GM19438 (cell line): ENCODE results near the gene SPRN.
"Not testable (repeated sequence)": the region's sequence is repeated elsewhere in the genome, so short reads cannot be mapped to it uniquely, and the experiment has no call there.

Source experiments
- ATAC-seq: cut with Tn5 transposase; IDR thresholded peaks from one replicate; pipeline ENCODE4 v1.9.1; 2021; ENCODE audit warnings: low read depth; ENCODE audit not compliant: unreplicated experiment

Gene SPRN, protein sequence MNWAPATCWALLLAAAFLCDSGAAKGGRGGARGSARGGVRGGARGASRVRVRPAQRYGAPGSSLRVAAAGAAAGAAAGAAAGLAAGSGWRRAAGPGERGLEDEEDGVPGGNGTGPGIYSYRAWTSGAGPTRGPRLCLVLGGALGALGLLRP

DNA sequence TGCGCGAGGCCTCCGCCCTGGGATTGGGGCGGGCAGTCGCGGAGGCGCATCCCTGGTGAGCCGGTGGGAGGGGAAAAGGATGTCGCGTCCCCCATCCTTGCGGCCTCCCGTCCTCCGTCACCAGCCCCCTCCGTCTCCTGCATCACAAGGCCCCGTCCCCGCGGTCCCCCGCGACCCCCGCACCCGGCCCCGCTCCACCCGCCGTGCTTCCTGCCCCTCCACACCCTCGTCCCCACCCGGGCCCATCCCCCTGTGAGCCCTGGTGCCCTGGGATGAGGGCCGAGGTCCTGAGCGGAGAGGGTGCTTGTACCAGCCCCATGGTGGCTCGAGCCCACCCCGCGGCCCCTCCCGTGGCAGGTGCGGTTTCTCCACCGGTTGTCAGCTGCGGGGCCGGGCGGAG, at the start of gene SPRN:
SPRN (minus strand) TSS at position 25 of the 400 bp plus-strand sequence. CDS start 944 bp downstream, outside the sequence.
- ATAC-seq: not testable (repeated sequence)

DNA sequence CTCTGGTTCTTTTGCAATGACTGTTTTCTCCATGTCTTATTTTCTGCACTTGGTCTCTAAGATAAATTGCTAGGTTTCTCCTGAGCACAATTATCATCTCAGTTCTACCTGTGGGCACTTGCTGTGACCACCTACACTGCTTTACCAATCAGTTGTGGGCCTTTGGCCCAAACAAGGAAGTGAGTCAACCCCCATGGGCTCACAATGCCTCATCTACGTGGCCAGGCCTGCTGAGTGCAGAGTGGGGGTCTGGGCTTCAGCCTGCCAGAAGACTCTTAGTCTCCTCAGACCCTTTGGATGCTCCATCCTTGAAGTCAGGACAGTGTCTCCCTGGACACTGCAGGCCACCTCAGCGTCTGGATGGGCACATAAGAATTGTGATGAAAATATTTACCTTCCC, 49.6 kb upstream of the SPRN start:
- ATAC-seq: no peak

DNA sequence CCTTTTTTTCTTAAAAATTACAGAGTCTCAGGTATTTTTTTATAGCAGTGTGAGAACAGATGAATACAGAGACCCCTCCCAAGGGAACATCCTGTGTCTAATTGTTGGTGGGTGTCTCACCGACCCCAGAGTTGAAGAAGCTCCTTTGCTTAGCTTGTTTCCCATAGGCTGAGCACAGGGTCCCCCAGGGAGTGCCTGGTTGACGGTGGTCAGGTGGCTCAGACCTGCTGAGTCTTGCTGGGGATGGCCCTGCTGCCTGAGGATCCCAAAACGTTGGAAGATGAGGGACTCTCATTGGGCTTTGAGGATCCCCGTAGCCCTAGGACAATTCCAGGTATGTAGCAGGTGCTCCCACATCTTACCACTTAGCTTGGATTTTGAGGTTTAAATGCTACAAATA, 48.8 kb upstream of the SPRN start:
- no peak for ATAC-seq

DNA sequence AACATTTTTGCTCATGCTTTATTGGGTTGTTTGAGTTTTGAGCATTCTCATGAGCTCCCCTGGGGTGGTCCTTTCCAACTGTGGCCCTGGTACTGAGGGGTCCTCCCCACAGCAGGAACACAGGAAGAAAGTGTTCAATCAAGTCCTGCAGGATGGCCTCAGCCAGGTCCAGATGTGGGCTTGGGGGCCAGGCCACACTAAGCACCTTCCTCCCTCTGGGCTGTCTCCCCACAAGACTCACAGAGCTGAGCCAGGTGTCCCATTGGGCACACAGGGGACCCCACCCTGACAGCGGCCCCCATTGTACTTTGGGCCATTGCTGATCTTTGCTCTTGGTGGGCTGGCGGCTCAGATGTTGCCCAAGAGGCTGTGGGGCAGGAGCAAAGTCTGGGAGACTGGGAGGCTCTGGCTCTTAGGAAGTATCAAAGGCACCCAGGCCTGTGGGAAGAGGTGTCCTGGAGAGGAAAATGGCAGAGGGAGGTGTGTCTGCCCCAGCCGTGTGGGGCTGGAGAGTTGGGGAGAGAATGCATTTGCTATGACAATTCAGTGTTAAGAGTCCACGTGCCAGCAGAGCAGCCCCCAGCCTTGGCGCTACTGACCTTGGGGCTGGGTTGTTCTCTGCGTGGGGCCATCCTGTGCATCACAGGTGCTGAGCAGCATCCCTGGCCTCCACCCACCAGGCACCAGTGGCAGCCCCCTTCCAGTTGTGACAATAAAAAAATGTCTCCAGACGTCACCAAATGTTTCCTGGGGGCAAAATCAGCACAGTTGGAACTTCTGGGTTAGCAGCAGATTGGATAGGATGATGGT, 47.1 kb upstream of the SPRN start:
- ATAC-seq: no peak

DNA sequence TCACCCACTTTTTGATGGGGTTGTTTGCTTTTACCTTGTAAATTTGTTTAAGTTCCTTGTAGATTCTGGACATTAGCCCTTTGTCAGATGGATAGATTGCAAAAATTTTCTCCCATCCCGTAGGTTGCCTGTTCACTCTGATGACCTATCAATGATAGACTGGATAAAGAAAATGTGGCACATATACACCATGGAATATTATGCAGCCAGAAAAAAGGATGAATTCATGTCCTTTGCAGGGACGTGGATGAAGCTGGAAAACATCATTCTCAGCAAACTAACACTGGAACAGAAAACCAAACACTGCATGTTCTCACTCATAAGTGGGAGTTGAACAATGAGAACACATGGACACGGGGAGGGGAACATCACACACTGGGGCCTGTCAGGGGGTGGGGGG, 44.8 kb upstream of the SPRN start:
- ATAC-seq: not testable (repeated sequence)

DNA sequence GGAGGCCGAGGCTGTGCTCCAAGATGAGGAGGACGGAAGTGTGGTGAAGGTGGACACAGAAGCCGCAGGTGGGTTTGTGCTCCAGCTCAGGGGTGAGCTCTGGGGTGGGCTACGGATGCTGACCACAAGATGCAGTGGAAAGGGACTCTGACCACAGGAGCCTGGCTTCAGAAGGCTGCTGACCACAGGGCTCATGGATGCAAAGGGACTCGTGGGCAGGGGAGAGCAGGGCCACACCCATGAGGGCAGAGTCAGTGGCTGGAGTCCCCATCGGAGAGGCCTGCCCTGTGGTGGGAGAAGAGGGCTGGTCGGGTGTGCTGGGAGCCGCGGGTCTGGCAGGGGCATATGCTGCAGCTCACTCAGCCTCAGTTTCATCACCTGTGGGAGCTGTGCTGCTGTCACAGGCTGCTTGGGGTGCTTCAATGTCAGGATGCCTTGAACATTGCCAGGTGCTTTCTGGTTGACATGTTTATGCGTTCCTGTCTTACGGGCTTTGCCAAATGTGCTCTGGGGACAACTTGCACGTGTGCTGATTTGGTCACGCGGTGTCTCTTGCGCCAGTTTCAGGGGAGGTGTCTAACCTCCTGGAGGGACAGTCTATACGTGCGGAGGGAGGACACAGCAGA, 43.0 kb upstream of the SPRN start:
- ATAC-seq: no peak

DNA sequence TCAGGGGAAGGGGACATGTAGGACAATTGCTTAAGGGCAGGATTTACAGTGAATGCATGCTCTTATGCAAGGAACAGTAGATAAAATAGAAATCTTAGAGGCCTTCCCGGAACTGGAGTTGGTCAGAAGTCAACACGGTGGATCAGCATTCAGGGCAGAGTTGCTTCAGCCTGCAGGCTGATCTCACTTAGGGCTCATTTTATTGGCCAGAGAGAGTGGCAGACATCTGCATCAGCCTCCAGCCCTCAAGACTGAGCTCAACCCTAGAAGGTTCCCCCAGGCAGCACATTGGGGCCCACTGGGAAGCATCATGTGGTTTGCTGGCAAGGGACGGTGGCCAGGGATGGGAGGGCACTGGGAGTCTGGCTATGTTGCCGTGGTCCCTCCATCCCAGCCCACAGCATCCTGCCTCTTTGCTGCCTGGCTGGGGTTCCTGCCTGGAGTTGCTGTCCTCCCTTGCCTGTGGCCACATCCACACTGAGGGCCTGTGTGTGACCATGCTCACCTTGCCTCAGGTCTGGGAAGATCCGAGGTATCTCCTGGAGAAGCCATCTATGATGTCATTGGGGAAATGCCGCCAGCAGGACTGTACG, 42.4 kb upstream of the SPRN start:
- no peak for ATAC-seq

DNA sequence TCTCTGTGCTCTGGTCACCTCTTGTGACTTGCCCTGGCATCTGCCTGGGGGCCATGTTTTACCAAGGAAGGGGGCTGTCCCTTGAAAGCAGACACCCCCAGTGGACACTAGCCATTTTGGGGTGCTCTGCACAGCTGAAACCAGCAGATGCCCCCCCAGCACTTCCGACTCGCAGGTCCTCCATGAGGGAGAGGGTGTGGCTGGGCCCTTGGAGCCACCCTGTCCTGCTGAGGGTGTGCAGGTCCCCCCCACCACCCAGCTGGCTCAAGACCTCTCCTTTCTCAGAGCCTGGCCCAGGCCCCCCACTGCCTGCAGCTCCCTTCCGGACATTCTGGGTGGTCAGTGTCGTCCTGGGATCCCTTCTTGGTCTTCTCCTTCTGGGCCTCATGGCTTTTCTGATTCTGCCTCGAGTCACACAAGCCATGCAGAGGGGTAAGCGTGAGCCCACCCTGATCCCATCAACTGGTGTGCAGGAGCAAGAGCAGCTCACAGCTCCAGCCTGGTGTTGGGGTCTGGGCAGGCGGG, 41.6 kb upstream of the SPRN start:
- no peak for ATAC-seq

DNA sequence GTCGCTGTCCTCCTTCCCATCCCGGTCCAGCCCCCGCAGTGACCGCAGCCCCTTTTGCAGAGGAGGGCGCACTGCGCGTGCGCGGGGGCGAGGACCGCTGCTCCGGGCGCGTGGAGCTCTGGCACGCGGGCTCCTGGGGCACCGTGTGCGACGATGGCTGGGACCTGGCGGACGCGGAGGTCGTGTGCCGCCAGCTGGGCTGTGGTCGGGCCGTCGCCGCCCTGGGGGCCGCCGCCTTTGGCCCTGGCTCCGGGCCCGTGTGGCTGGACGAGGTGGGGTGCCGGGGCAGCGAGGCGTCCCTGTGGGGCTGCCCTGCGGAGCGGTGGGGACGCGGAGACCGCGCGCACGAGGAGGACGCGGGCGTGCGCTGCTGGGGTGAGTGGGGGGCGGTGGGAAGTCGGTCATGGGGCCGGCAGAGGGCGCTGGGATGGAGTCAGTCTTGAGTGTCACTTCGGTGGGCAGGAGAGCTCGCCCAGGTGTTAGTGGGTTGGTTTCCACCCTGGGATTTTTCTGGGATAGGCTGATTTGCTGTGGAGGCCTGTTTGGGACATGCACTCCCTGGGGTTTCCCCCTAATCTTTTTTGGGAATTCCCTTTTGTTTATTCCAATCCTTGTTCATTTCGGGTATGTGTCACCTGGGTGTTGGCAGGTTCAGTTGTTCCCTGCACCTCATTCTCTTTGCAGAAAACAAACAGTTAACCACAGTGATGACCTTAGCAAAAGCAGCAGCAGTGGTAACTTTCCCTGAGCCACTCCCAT, 40.9 kb upstream of the SPRN start:
- no peak for ATAC-seq

DNA sequence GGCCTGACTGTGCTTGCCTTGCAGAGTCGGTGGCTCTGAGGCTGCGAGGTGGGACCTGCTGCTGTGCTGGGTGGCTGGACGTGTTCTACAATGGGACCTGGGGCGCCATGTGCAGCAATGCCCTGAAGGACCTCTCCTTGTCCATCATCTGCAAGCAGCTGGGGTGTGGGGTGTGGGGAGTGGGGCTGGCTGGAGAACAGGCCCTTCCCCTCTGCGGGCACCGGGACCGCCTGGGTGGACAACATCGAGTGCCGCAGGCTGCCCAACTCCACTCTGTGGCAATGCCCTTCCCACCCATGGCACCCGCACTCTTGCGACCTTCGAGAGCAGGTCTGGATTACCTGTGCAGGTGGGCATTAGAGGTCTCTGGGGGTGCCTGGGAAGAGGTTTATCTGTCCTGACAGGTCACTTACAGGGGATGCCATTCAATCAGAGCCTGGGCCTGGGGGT, 40.2 kb upstream of the SPRN start:
- no peak for ATAC-seq

DNA sequence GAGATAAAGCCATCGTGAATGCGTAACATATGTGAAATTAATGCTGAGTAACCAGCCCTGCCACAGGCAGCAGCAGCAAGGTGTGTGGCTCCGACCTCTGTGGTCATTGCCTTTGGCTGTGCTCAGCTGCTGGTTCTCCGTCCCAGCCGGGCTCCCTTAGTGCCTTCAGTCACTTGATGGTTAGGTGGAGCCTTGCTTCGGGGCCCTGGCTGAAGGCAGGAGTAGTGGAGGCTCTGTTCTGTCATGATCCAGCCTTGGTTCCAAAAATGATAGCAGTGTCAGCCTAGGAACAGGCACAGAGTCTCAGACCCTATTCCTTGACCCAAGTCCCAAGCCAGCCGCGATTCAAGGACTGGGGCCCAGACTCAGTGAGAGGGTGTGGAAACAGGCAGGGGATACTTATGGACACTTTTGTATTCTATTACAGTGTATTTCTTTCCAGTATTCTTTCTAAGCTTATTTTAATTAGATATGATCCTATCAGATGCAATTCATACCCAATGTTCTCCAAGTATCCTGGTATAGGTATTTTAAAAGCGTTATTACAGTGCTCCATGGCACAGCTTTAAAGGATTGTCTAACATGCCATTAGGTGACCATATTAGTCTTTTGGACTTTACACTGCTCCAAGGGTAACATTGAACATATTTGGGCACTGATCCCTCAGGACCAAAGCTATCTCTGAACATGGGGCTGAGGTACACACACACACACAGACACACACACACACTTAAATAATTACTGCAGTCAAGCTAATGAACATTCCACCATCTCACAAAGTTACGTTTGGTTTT, 38.3 kb upstream of the SPRN start:
- no peak for ATAC-seq

DNA sequence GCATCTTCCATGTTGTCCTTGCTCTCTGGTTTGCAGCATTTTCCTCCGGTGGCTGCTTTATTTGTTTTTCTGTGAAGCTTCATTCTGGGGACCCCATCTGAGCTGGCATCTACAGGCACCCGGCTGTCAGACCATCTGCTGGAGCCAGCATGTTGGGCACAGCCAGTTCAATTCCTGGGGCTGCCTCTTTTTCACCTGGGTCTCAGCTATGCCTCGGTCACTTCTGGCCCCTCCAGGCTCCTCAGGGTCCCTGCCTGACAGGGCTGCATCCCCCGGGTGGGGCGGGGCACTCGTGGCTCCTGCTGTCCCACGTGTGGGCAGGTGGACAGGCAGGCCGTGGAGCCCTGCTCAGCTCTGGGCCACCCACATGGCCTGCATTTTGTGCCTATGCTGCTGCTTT, 37.4 kb upstream of the SPRN start:
- no peak for ATAC-seq

DNA sequence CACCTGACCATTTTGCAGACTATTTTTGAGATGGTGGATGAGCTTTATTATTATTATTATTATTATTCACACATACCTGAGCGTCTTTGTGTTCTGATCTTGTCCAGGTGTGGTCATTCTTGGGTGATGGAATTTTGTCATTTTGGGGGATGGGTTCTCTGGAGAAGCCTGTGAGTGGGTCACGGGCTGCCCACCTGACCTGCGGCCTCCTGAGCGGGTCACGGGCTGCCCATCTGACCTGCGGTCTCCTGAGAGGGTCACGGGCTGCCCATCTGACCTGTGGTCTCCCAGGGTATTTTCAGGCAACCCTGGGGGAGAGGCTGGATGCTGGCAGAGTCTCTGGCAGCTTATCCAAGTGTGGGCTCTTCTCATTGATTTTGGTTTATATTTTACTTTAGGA, 36.6 kb upstream of the SPRN start:
- ATAC-seq: no peak

DNA sequence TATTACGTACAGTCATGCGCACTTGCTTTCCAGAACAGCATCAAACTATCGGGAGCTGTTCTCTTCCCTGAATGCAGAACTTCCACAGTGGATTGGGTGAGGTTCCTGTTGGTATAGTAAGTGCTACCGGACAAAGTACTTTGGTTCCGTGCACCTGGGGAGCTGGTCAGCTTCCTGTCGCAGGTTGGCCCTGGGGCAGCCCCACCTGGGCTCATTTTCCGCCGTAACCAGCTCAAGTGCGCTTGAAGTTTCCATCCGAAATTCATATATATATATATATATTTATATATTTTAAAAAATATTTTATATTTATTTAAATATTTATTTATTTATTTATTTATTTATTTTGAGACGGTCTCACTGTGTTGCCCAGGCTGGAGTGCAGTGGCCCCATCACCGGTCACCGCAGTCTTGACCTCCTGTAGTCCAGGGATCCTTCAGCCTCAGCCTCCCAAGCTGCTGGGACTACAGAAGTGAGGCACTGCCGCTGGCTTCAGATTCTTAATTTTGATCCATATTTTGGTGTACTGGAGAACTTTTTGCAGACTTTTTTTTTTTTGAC, 35.9 kb upstream of the SPRN start:
- ATAC-seq: no peak

DNA sequence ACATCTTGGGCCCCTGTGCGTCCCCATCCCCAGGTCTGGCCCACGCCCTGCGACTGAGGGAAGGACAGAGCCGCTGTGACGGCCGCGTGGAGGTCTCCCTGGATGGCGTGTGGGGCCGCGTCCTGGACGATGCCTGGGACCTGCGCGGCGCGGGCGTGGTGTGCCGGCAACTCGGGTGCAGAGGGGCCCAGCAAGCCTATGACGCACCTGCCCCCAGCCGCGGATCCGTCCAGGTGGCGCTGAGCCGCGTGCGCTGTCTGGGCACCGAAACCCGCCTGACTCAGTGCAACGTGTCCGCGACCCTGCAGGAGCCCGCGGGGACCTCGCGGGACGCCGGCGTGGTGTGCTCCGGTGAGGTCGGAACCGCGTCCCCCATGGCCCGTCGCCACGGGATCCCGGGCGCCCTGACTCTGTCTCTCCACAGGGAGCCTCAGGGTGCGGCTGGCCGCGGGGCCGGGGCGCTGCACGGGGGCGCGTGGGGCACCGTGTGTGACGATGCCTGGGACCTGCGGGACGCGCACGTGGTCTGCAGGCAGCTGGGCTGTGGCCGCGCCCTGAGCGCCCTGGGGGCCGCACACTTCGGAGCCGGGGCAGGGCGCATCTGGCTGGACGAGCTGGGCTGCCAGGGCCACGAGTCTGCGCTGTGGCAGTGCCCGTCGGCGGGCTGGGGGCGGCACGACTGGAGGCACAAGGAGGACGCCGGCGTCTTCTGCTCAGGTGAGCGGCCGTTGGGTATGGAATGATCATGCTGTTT, 35.2 kb upstream of the SPRN start:
- no peak for ATAC-seq

DNA sequence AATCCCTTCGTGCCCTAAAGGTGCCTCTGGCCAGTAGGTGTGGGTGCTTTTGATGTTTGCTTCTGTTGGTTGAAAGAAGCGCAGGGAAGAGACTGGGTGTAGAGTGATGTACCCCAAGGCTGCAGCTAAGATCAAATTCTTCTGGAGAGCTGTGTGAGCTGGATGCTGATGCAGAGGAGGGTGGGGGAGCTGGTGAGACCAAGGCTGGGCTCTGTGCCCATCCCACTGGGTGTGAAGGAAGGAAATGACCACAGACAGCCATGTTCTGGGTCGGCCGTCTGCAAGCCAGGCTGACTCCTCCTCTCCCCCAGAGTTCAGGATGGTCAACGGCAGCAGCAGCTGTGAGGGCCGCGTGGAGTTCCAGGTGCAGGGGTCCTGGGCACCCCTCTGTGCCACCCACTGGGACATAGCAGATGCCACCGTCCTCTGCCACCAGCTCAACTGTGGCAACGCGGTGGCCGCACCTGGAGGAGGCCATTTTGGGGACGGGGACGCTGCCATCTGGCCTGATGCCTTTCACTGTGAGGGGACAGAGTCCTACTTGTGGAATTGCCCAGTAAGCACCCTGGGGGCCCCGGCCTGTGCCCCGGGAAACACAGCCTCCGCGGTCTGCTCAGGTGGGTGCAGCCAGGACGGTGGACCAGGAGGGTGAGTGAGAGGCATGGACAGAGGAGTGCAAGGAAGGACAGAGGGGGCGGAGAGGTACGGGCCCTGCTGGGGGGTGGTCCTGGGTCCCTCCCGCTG, 34.5 kb upstream of the SPRN start:
- no peak for ATAC-seq

DNA sequence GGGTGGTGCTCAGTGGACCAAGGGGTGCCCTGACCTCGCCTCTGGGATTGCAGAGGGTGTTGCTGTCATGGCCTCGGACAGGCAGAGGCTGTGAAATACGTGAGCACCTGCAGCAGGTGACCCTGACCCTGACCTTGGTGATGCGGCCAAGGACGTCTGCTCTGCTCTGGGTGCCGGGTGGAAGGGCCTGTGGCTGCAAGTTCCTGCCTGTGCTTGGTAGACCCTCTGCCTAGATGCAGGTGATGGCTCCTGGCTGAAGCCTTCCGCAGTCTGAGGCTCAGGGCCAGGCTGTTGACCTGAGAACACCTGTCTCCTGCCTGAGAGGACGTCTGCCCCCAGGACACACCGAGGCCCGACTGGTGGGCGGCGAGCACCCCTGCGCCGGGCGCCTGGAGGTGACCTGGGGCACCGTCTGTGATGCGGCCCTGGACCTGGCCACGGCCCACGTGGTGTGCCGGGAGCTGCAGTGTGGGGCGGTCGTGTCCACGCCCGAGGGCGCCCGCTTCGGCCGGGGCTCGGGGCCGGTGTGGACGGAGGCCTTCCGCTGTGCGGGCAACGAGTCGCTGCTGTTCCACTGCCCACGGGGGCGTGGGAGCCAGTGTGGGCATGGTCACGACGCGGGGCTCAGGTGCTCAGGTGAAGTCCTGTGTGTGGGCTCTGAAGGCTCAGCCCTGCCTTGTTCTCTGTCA, 33.7 kb upstream of the SPRN start:
- no peak for ATAC-seq
